GM23338 (cell line): Measurements from ENCODE around the gene TREML4.

Source experiments
- CTCF ChIP-seq, 2 experiments: fragments of 200-600 bp in 1 of 2; sonication (generic) in 1 of 2; conservative IDR thresholded peaks; 2 replicates each; pipeline versions ENCODE4 v1.5.1 to v1.6.1; 2016 to 2017; ENCODE audit warnings: antibody characterized with exemption in 2 of 2, low read depth in 2 of 2, mild to moderate bottlenecking in 2 of 2, moderate library complexity in 1 of 2
- EZH2 ChIP-seq: fragments of 200-600 bp; sonication (generic); IDR thresholded peaks from one replicate; pipeline ENCODE4 v1.8.0; 2017; ENCODE audit warnings: antibody characterized with exemption, mild to moderate bottlenecking, low read depth; ENCODE audit not compliant: unreplicated experiment
- POLR2AphosphoS5 ChIP-seq: IDR thresholded peaks from 2 replicates; pipeline ENCODE4 v1.6.1; 2016; ENCODE audit warnings: antibody characterized with exemption, low read depth
- REST ChIP-seq: IDR thresholded peaks from one replicate; pipeline ENCODE4 v1.6.1; 2018; ENCODE audit warnings: antibody characterized with exemption; ENCODE audit not compliant: unreplicated experiment

GRCh38 chr6:41187924-41188886, 39.9 kb upstream of the TREML4 start:
- no peak for TF ChIP-seq CTCF (conservative IDR thresholded peaks at IDR 0.05; ENCODE audit: low read depth in 2 of 2)
- no peak for TF ChIP-seq POLR2AphosphoS5
- no peak for TF ChIP-seq REST
- TF ChIP-seq EZH2, result no peak
